HepG2 (cell line): ENCODE results near the gene TTC38. TPM values are rescaled to one million over a fixed set of nuclear protein-coding genes. Genes with fewer than 3 reads are reported as not detected.

Experiments used
- ATAC-seq: fragments of 200-7000 bp; cut with Tn5 transposase; 3 replicates; pipeline ENCODE4 v1.9.1; 2020; ENCODE audit warnings: mild to moderate bottlenecking, moderate library complexity
- BruUV-seq: library from RNA; stranded (reverse); fragments of 400-500 nt; replicated peaks from 2 replicates; lab custom pipeline; 2021; lab: Mats Ljungman, UMichigan
- CTCF ChIA-PET: fragments of 300-600 bp; formaldehyde crosslinking; extraction: SDS; loops from one replicate; lab custom pipeline; 2021; ENCODE audit warnings: low total read pairs, inconsistent platforms, low intra/inter-chr PET ratio; lab: Yijun Ruan, JAX
- POLR2A ChIA-PET: fragments of 350-600 bp; sonication (Branson Sonifier 250); formaldehyde crosslinking; loops from one replicate; lab custom pipeline; 2020; ENCODE audit warnings: antibody characterized with exemption, inconsistent platforms; lab: Yijun Ruan, JAX
- DNase-seq: peaks from one replicate; pipeline ENCODE4 v3.0.0-alpha.2; 2015; ENCODE audit warnings: low spot score
- FAIRE-seq: peaks from 3 replicates; lab custom pipeline; 2011; peaks lifted over from hg19 to GRCh38; lab: Jason Lieb, UNC
- H2AFZ ChIP-seq: one replicate; pipeline ENCODE4 v1.6.1; 2011; ENCODE audit warnings: low read length, inconsistent platforms
- H3K27ac ChIP-seq: fragments of 300-600 bp; 3 replicates; pipeline ENCODE4 v1.8.0; 2011; ENCODE audit warnings: mixed run types, mild to moderate bottlenecking, mixed read lengths, low read length, inconsistent platforms; ENCODE audit not compliant: insufficient read depth; ENCODE audit errors: extremely low read length
- H3K27me3 ChIP-seq, 2 experiments: fragments of 200-600 bp in 1 of 2; 2 replicates in 1 of 2; 3 replicates in 1 of 2; pipeline versions ENCODE4 v1.6.0 to v1.8.0; 2011; ENCODE audit warnings: low read length in 2 of 2, mild to moderate bottlenecking in 2 of 2, moderate library complexity in 2 of 2, inconsistent platforms in 1 of 2; ENCODE audit not compliant: insufficient read depth in 2 of 2, control insufficient read depth in 1 of 2
- H3K36me3 ChIP-seq, 2 experiments: fragments of 200-600 bp in 1 of 2; replicated peaks in 1 of 2; 2 replicates in 1 of 2; 3 replicates in 1 of 2; pipeline versions ENCODE4 v1.5.1 to v1.8.0; 2011; ENCODE audit warnings: low read length in 2 of 2, inconsistent platforms in 1 of 2; ENCODE audit not compliant: insufficient read depth in 2 of 2, control insufficient read depth in 1 of 2
- H3K4me1 ChIP-seq: 2 replicates; pipeline ENCODE4 v1.5.1; 2012; ENCODE audit warnings: low read length, inconsistent platforms; ENCODE audit not compliant: insufficient read depth
- H3K4me2 ChIP-seq: 2 replicates; pipeline ENCODE4 v1.6.0; 2011; ENCODE audit warnings: low read depth, low read length, inconsistent platforms
- H3K4me3 ChIP-seq, 3 experiments: fragments of 200-600 bp in 1 of 3; sonication (generic), shearing (Covaris generic) in 1 of 3; replicated peaks in 1 of 3; 2 replicates each; pipeline ENCODE4 v1.5.1; 2011 to 2016; ENCODE audit warnings: low read length in 3 of 3, inconsistent platforms in 2 of 3, low read depth in 2 of 3, mild to moderate bottlenecking in 2 of 3, control low read depth in 1 of 3, mixed read lengths in 1 of 3; ENCODE audit not compliant: insufficient read depth in 1 of 3
- H3K79me2 ChIP-seq: one replicate; pipeline ENCODE4 v1.6.1; 2011; ENCODE audit warnings: low read length, inconsistent platforms; ENCODE audit not compliant: insufficient read depth
- H3K9ac ChIP-seq: 2 replicates; pipeline ENCODE4 v1.6.0; 2011; ENCODE audit warnings: mild to moderate bottlenecking, low read depth, low read length, inconsistent platforms; ENCODE audit not compliant: insufficient read depth
- H3K9me3 ChIP-seq: 2 replicates; pipeline ENCODE4 v1.5.1; 2012; ENCODE audit warnings: mild to moderate bottlenecking, low read length
- H4K20me1 ChIP-seq: 2 replicates; pipeline ENCODE4 v1.6.0; 2011; ENCODE audit warnings: inconsistent platforms, mild to moderate bottlenecking, low read length, moderate library complexity; ENCODE audit not compliant: insufficient read depth
- FOXJ3 ChIP-seq: sonication (generic); formaldehyde crosslinking; IDR thresholded peaks from 2 replicates; pipeline ENCODE4 v1.4.0; 2020; ENCODE audit warnings: missing genetic modification reagents, mild to moderate bottlenecking, borderline replicate concordance
- NR2F6 ChIP-seq, 2 experiments: IDR thresholded peaks; 2 replicates each; pipeline ENCODE4 v1.6.1; 2016; ENCODE audit warnings: antibody characterized with exemption in 1 of 2, mild to moderate bottlenecking in 1 of 2
- PITX1 ChIP-seq: sonication (generic); formaldehyde crosslinking; IDR thresholded peaks from 2 replicates; pipeline ENCODE4 v1.5.1; 2020; ENCODE audit warnings: mild to moderate bottlenecking, missing genetic modification reagents
- POGZ ChIP-seq: sonication (generic); formaldehyde crosslinking; IDR thresholded peaks from 2 replicates; pipeline ENCODE4 v1.4.0; 2020; ENCODE audit warnings: mild to moderate bottlenecking, missing genetic modification reagents
- ZBTB1 ChIP-seq: sonication (generic); formaldehyde crosslinking; IDR thresholded peaks from 2 replicates; pipeline ENCODE4 v1.4.0; 2020; ENCODE audit warnings: missing genetic modification reagents, borderline replicate concordance
- ZNF10 ChIP-seq: sonication (generic); formaldehyde crosslinking; IDR thresholded peaks from 2 replicates; pipeline ENCODE4 v1.4.0; 2020; ENCODE audit warnings: mild to moderate bottlenecking, low read depth, missing genetic modification reagents, borderline replicate concordance
- ZNF263 ChIP-seq: sonication (generic); formaldehyde crosslinking; IDR thresholded peaks from 2 replicates; pipeline ENCODE4 v1.4.0; 2020; ENCODE audit warnings: missing genetic modification reagents
- ZNF3 ChIP-seq: IDR thresholded peaks from 2 replicates; pipeline ENCODE4 v1.7.0; 2017; ENCODE audit warnings: inconsistent platforms
- ZNF83 ChIP-seq: sonication (generic); formaldehyde crosslinking; IDR thresholded peaks from 2 replicates; pipeline ENCODE4 v1.4.0; 2020; ENCODE audit warnings: missing genetic modification reagents, mild to moderate bottlenecking, borderline replicate concordance
- WGBS: methylation state at CpG from one replicate; pipeline ENCODE4 v1.1.6; 2017; ENCODE audit warnings: low lambda C conversion rate; 5-methylcytosine and 5-hydroxymethylcytosine counted together
- in situ Hi-C: cut with HindIII; loops from 2 replicates; pipeline ENCODE4 v1.10.0; 2017; ENCODE audit warnings: low pct_unique_long_range_greater_than_20kb; ENCODE audit not compliant: extremely low pct_ligation_motif_present
- intact Hi-C: fragments of 100-400 bp; cut with micrococcal nuclease; formaldehyde crosslinking; loops from one replicate; pipeline ENCODE4 v1.10.0; 2022; ENCODE audit not compliant: unreplicated experiment
- polyA plus RNA-seq, 8 experiments: library from polyadenylated mRNA; depleted of rRNA in 3 of 8; stranded (reverse) in 7 of 8; unstranded in 1 of 8; fragments of >200 nt; fragmentation: Illumina TruSeq in 4 of 8; extraction: Trizol in 4 of 8; gene quantifications; 2 replicates each; pipeline versions ENCODE4 v1.2.1 to v1.2.3, GENCODE V29; 2011 to 2016; ENCODE audit warnings: low read depth in 4 of 8, missing spikeins in 1 of 8, mixed read lengths in 1 of 8; ENCODE audit not compliant: insufficient read depth in 1 of 8
- total RNA-seq, 5 experiments: library from RNA; depleted of rRNA; stranded (reverse); fragments of >200 nt; fragmentation: Illumina TruSeq; extraction: Trizol; gene quantifications; 2 replicates each; pipeline ENCODE4 v1.2.3, GENCODE V29; 2016; ENCODE audit warnings: low read depth in 1 of 5
- TF ChIP-seq, protein P1 (sequence below): sonication (generic); formaldehyde crosslinking; IDR thresholded peaks from 2 replicates; pipeline ENCODE4 v1.4.0; 2020; ENCODE audit warnings: low read depth, mild to moderate bottlenecking, missing genetic modification reagents
- TF ChIP-seq, protein P2 (sequence below), 2 experiments: sonication (generic) in 1 of 2; formaldehyde crosslinking in 1 of 2; IDR thresholded peaks; 2 replicates each; pipeline versions ENCODE4 v1.6.1 to v1.9.0; 2014 to 2022; ENCODE audit warnings: antibody characterized with exemption in 1 of 2, borderline replicate concordance in 1 of 2, inconsistent platforms in 1 of 2, low read depth in 1 of 2, missing genetic modification reagents in 1 of 2
- TF ChIP-seq, protein P3 (sequence below), 2 experiments: sonication (generic) in 1 of 2; formaldehyde crosslinking in 1 of 2; IDR thresholded peaks; 2 replicates each; pipeline versions ENCODE4 v1.4.0 to v1.6.1; 2018 to 2020; ENCODE audit warnings: missing genetic modification reagents in 2 of 2, borderline replicate concordance in 1 of 2, low read depth in 1 of 2, mild to moderate bottlenecking in 1 of 2, missing biosample characterization in 1 of 2

The TTC38 gene
- total and polyA plus RNA-seq, 2 of the 13 experiments (the other 11 are each of a cell fraction or from before 2014, with no cell fraction given), result 101 to 105 TPM

DNA sequence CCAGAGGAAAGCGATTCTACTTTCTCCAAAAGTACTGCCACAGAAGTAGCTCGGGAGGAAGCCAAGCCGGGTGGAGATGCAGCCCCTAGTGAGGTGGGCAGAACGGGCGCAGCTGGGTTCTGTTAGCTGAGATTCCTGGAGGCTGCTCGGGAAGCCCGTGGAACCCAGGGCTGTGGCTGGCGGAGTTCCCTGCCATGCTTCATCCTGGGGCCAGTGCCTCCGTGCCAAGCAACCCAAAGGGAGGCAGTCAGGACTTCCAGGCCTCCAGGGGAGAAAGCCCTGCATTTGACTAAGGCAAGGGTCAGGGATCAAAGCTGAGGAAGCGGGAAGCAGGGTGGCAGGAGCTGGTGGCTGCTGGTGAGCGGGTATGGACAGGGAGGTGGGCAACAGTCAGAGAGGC lies 61.0 kb downstream of the TTC38 start:
- CTCF ChIA-PET, result no interaction called here
- FAIRE-seq, result no peak
- Histone ChIP-seq H2AFZ (no peak overlapping the region), H3K4me3 (no peak overlapping the region), H3K9ac (no peak overlapping the region), H3K4me2 (no peak overlapping the region), H3K4me1 (no peaks in the 10 kb centered on the region), H3K27ac (no peak overlapping the region), H4K20me1 (no peaks in the 10 kb centered on the region), H3K9me3 (no peaks in the 10 kb centered on the region), H3K79me2 (no peaks in the 10 kb centered on the region), H3K36me3 (peaks cover 20 to 66% of the 10 kb centered on the region in 2 experiments), H3K27me3 (no peaks in the 10 kb centered on the region)
- in situ Hi-C loops (no loop called here), intact Hi-C loops (no loop called here)
- POLR2A ChIA-PET, result no interaction called here
- DNase-seq, result no peak
- no TSS peak for BruUV-seq
- 98% methylated on average over 8 of the region's 11 CpGs for WGBS
- no peak for ATAC-seq
- no peak for TF ChIP-seq ZNF10 (CRISPR knock-in tag)
- no peak for TF ChIP-seq PITX1 (CRISPR knock-in tag)
- TF ChIP-seq ZBTB1 (CRISPR knock-in tag), result no peak
- TF ChIP-seq, protein P1, sequence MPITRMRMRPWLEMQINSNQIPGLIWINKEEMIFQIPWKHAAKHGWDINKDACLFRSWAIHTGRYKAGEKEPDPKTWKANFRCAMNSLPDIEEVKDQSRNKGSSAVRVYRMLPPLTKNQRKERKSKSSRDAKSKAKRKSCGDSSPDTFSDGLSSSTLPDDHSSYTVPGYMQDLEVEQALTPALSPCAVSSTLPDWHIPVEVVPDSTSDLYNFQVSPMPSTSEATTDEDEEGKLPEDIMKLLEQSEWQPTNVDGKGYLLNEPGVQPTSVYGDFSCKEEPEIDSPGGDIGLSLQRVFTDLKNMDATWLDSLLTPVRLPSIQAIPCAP (CRISPR knock-in tag), result no peak
- no peak for TF ChIP-seq POGZ (CRISPR knock-in tag)
- no peak for TF ChIP-seq FOXJ3 (CRISPR knock-in tag)
- no peak for TF ChIP-seq NR2F6 (IDR thresholded peaks at IDR 0.05)
- no peak for TF ChIP-seq NR2F6 (CRISPR knock-in tag; IDR thresholded peaks at IDR 0.05)
- TF ChIP-seq, protein P2, sequence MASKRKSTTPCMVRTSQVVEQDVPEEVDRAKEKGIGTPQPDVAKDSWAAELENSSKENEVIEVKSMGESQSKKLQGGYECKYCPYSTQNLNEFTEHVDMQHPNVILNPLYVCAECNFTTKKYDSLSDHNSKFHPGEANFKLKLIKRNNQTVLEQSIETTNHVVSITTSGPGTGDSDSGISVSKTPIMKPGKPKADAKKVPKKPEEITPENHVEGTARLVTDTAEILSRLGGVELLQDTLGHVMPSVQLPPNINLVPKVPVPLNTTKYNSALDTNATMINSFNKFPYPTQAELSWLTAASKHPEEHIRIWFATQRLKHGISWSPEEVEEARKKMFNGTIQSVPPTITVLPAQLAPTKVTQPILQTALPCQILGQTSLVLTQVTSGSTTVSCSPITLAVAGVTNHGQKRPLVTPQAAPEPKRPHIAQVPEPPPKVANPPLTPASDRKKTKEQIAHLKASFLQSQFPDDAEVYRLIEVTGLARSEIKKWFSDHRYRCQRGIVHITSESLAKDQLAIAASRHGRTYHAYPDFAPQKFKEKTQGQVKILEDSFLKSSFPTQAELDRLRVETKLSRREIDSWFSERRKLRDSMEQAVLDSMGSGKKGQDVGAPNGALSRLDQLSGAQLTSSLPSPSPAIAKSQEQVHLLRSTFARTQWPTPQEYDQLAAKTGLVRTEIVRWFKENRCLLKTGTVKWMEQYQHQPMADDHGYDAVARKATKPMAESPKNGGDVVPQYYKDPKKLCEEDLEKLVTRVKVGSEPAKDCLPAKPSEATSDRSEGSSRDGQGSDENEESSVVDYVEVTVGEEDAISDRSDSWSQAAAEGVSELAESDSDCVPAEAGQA (IDR thresholded peaks at IDR 0.05; ENCODE audit: low read depth), result no peak
- TF ChIP-seq, protein P2 (CRISPR knock-in tag; IDR thresholded peaks at IDR 0.05; ENCODE audit: borderline replicate concordance), result no peak
- TF ChIP-seq, protein P3, sequence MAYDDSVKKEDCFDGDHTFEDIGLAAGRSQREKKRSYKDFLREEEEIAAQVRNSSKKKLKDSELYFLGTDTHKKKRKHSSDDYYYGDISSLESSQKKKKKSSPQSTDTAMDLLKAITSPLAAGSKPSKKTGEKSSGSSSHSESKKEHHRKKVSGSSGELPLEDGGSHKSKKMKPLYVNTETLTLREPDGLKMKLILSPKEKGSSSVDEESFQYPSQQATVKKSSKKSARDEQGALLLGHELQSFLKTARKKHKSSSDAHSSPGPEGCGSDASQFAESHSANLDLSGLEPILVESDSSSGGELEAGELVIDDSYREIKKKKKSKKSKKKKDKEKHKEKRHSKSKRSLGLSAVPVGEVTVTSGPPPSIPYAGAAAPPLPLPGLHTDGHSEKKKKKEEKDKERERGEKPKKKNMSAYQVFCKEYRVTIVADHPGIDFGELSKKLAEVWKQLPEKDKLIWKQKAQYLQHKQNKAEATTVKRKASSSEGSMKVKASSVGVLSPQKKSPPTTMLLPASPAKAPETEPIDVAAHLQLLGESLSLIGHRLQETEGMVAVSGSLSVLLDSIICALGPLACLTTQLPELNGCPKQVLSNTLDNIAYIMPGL (CRISPR knock-in tag; IDR thresholded peaks at IDR 0.05; ENCODE audit: borderline replicate concordance in 1 of 2, low read depth in 1 of 2), result no peak
- no peak for TF ChIP-seq ZNF83 (CRISPR knock-in tag)
- TF ChIP-seq ZNF3 (CRISPR knock-in tag), result no peak
- TF ChIP-seq ZNF263 (CRISPR knock-in tag), result no peak
